Measurements from ENCODE around the gene CNTN4. TPM values are rescaled to one million over a fixed set of nuclear protein-coding genes. Genes with fewer than 3 reads are reported as not detected.
"Not testable (repeated sequence)": the region's sequence is repeated elsewhere in the genome, so short reads cannot be mapped to it uniquely, and the experiment has no call there.

Gene CNTN4
- total and polyA plus RNA-seq, 10 donors, result 0.20 to 4.3 (median 1.5) TPM

GRCh38 chr3:2082871-2083480 lies 15.7 kb upstream of the CNTN4 start:
- H3K9me3 ChIP-seq, result peaks cover 0 to 33% (median 14%) of the 10 kb centered on the region in 8 donors
- no peak overlapping the region for H3K27ac ChIP-seq
- intact Hi-C loops (cut with DNase I; ENCODE audit: low total_unique reads), result no loop called here
- no peak for DNase-seq
- H3K4me3 ChIP-seq, result no peak overlapping the region
- no peaks in the 10 kb centered on the region for H3K4me1 ChIP-seq
- H3K27me3 ChIP-seq (replicated peaks in 1 of 7), result no peaks in the 10 kb centered on the region
- WGBS, 5 donors, result 72 to 90% (median 85%) methylated on average over 5 of the region's 5 CpGs
- TF ChIP-seq CTCF (IDR thresholded peaks at IDR 0.05 in 8 of 11, conservative IDR thresholded peaks at IDR 0.05 in 3 of 11), result no peak
- no peak for TF ChIP-seq POLR2A (IDR thresholded peaks at IDR 0.05)
- no peak for TF ChIP-seq POLR2AphosphoS5 (IDR thresholded peaks at IDR 0.05)
- H3K36me3 ChIP-seq, result no peaks in the 10 kb centered on the region

GRCh38 chr3:2083558-2083957 lies 15.1 kb upstream of the CNTN4 start:
- H3K27ac ChIP-seq; intact Hi-C loops (cut with DNase I; ENCODE audit: low total_unique reads); H3K4me1 ChIP-seq; H3K27me3 ChIP-seq (replicated peaks in 1 of 7); H3K36me3 ChIP-seq; H3K4me3 ChIP-seq: not testable (repeated sequence)
- 83 to 100% (median 96%) methylated on average over 7 to 40 of the region's 40 CpGs for WGBS, 5 donors
- peak; percentile 70 for DNase-seq
- peaks cover 0 to 33% (median 14%) of the 10 kb centered on the region in 8 donors for H3K9me3 ChIP-seq

- no peak for DNase-seq
- H3K27ac ChIP-seq, result no peak overlapping the region
- H3K4me3 ChIP-seq, result no peak overlapping the region
- no peak for TF ChIP-seq POLR2AphosphoS5 (IDR thresholded peaks at IDR 0.05)
- no peak for TF ChIP-seq CTCF (IDR thresholded peaks at IDR 0.05 in 8 of 11, conservative IDR thresholded peaks at IDR 0.05 in 3 of 11)
- no peak for TF ChIP-seq POLR2A (IDR thresholded peaks at IDR 0.05)
- peaks cover 0 to 4% (median 0%) of the 10 kb centered on the region in 7 donors for H3K27me3 ChIP-seq (replicated peaks in 1 of 7)
- no peaks in the 10 kb centered on the region for H3K36me3 ChIP-seq
- no peaks in the 10 kb centered on the region for H3K4me1 ChIP-seq
- H3K9me3 ChIP-seq, result peaks cover 0 to 11% (median 4%) of the 10 kb centered on the region in 8 donors
- WGBS, 5 donors, result 72 to 84% (median 81%) methylated on average over 5 of the region's 5 CpGs
- intact Hi-C loops (cut with DNase I; ENCODE audit: low total_unique reads), result no loop called here
These were observed 8.4 kb upstream of the CNTN4 start for GRCh38 chr3:2090095-2090911.

- 58 to 76% (median 61%) methylated on average over 4 of the region's 4 CpGs for WGBS, 5 donors
- H3K9me3 ChIP-seq, result no peaks in the 10 kb centered on the region
These were observed 5.9 kb upstream of the CNTN4 start for GRCh38 chr3:2092758-2093157.

More at GRCh38 chr3:2092758-2093157, 5.9 kb upstream of the CNTN4 start:
- Histone ChIP-seq H3K4me3 (no peak overlapping the region), H3K27ac (no peak overlapping the region), H3K36me3 (no peaks in the 10 kb centered on the region), H3K27me3 (replicated peaks in 1 of 7) (peaks cover 0 to 29% (median 3%) of the 10 kb centered on the region in 7 donors), H3K4me1 (peaks cover 0 to 2% (median 0%) of the 10 kb centered on the region in 6 donors)
- intact Hi-C loops (cut with DNase I; ENCODE audit: low total_unique reads), result no loop called here
- DNase-seq, result no peak
- no peak for TF ChIP-seq CTCF (IDR thresholded peaks at IDR 0.05 in 8 of 11, conservative IDR thresholded peaks at IDR 0.05 in 3 of 11)
- TF ChIP-seq POLR2AphosphoS5 (IDR thresholded peaks at IDR 0.05), result no peak
- TF ChIP-seq POLR2A (IDR thresholded peaks at IDR 0.05), result no peak

Measured in spleen (tissue), 11 donors.